ENCODE measurements around the gene NBEAL2.

Gene NBEAL2

GRCh38 chr3:46998852-46999515, 19.5 kb downstream of the NBEAL2 start:
- DNase-seq (ENCODE audit: insufficient read length, low spot score) = no peak
- FAIRE-seq = no peak

DNA sequence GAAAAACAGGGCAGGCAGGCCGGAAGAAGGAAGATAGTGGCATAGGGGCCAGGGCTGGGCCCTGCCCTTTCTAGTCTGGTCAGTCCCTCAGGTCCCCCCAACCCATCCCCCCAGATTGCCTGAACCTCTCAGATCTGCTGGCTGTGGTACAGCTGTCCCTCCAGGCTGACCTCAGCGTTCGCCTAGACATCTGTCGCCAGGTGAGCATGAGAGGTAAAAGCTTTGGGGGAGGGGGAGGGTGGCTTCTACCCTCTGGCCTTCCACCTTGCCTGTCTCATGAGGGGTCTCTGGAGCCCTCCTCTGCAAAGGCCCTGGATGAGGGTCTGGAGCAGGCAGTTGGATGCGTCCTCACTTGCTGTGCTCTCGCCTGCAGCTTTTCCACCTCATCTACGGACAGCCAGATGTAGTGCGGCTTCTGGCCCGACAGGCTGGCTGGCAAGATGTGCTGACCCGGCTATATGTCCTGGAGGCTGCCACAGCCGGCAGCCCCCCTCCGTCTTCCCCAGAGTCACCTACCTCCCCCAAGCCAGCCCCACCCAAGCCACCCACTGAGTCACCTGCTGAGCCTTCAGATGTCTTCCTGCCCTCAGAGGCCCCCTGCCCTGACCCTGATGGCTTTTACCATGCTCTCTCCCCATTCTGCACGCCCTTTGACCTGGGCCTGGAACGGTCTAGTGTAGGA, 20.2 kb downstream of the NBEAL2 start:
- no peak for FAIRE-seq

DNA sequence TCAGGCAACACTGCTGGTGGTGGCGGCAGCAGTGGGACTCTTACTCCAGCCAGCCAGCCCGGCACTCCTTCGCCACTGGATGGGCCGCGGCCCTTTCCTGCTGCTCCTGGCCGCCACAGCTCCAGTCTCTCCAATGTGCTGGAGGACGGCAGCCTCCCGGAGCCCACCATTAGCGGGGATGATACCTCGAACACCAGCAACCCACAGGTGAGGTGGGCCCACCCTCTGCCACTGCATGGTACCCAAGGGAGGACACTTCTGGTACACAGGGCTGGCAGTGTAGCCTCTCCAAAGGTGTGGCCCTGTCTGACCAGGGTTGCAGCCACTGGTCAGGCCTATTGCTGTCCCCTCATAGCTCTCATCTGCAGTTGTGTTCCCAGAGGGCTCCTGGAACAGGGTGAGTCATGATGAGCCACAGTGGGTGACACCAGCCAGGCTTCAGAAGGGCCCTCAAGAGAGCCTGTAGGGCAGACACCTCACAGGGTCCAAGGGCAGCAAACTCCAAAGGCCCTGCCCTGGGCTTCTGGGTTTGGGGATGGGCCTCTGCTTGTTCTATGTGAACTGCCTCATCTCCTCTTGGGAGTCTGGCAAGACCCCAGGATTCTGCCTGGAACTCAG, 20.8 kb downstream of the NBEAL2 start:
- DNase-seq (ENCODE audit: insufficient read length, low spot score) = no peak
- FAIRE-seq = no peak

More for the DNA sequence above, 20.2 kb downstream of the NBEAL2 start:
- DNase-seq (ENCODE audit: insufficient read length, low spot score) = no peak

DNA sequence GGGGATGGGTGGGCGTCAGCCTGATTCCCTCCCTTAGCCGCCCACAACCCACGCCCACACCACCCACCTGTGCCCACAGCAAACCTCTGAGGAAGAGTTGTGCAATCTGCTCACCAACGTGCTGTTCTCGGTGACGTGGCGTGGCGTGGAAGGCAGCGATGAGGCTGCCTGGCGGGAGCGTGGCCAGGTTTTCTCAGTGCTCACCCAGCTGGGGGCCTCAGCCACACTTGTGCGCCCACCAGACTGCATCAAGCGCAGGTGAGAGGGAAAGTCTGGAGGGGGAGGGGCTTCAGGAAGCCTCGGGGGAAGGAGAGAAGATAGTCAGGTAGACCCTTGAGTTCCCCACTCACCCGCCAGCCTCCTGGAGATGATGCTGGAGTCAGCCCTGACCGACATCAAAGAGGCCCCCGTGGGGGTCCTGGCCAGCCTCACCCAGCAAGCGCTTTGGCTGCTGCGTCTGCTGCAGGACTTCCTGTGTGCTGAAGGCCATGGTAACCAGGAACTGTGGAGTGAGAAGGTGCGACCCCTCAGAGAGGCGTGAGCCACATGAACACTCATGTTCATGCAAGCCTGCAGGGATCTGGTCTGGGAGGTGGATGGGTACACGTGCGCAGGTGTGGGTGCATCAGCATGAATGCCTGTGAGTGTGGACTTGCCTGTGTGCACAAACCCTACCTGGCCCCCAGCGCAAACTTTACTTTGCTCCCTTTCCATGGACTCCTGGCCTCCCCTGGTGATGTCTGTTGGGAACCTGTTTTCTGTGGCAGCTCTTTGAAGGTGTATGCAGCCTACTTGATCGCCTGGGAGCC, 21.7 kb downstream of the NBEAL2 start:
- FAIRE-seq = no peak
- DNase-seq (ENCODE audit: insufficient read length, low spot score) = no peak

DNA sequence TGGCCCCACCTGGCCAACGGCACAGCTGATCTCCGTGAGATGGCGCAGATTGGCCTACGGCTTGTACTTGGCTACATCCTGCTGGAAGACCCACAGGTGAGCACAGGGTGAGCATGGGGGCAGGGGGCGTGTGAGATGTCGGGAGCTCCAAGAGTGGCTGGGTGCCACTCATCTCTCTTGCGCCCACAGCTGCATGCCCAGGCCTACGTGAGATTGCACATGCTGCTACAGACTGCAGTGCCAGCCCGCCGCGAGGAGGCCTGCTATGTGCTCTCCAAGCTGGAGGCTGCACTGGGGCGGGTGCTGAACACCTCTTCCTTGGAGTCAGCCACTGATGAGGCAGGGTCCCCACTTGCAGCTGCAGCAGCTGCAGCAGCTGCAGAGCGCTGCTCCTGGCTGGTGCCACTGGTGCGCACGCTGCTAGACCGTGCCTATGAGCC, 22.3 kb downstream of the NBEAL2 start:
- no peak for DNase-seq (ENCODE audit: insufficient read length, low spot score)
- no peak for FAIRE-seq

GRCh38 chr3:47002171-47003055, 22.9 kb downstream of the NBEAL2 start:
- no peak for FAIRE-seq
- DNase-seq (ENCODE audit: insufficient read length, low spot score) = no peak

DNA sequence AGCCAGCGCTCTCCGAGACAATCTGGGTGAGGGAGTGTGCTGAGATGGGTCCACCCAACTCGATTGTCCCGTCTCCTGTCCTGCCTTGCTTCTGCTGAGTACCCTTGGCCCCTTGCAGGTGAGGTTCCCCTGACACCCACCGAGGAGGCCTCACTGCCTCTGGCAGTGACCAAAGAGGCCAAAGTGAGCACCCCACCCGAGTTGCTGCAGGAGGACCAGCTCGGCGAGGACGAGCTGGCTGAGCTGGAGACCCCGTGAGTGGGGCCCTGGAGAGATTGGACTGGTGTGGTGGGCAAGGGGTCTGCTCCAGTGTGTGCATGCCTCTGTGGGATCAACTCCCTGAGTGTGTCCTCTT, 23.6 kb downstream of the NBEAL2 start:
- DNase-seq (ENCODE audit: insufficient read length, low spot score) (no peak), FAIRE-seq (no peak)

GRCh38 chr3:47003461-47004368, 24.2 kb downstream of the NBEAL2 start:
- DNase-seq (ENCODE audit: insufficient read length, low spot score) (no peak), FAIRE-seq (no peak)

GRCh38 chr3:47004369-47005211, 25.1 kb downstream of the NBEAL2 start:
- FAIRE-seq = no peak
- no peak for DNase-seq (ENCODE audit: insufficient read length, low spot score)

DNA sequence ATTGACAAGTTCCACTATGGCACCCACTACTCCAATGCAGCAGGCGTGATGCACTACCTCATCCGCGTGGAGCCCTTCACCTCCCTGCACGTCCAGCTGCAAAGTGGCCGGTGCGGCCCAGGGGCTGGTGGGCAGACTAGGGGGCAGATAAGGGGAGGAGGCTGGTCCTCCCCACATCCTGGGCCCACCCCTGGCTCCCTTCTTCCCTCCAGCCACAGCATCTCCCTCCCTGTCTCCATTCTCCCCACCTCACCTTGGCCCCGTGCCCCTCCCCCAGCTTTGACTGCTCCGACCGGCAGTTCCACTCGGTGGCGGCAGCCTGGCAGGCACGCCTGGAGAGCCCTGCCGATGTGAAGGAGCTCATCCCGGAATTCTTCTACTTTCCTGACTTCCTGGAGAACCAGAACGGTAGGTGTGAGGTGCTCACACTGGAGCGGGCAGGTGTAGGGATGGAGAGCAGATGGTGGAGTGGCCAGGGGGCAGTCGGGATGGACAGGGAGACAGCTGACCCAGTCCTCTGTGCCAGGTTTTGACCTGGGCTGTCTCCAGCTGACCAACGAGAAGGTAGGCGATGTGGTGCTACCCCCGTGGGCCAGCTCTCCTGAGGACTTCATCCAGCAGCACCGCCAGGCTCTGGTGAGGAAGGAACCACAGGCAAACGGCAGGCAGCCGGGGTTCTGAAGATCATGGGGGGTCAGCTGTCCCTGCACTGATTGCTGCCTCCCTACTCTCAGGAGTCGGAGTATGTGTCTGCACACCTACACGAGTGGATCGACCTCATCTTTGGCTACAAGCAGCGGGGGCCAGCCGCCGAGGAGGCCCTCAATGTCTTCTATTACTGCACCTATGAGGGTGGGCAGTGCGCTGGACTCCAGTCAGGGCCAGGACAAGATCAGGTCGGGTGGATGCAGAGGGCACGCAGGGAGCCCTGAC, 26.0 kb downstream of the NBEAL2 start:
- no peak for FAIRE-seq

DNA sequence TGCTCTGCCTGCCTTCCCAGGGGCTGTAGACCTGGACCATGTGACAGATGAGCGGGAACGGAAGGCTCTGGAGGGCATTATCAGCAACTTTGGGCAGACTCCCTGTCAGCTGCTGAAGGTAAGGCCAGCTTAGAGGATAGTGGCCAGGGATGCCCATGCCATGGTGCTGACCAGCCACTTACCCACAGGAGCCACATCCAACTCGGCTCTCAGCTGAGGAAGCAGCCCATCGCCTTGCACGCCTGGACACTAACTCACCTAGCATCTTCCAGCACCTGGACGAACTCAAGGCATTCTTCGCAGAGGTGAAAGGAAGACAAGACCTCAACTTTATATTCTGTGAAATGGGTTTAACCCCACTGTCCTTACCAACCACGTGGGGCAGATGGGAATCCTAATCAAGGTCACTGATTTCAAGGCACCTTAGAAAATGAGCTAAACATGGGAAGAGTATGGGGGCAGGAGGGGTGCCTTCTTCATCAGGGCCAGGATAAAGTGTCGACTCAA, 26.7 kb downstream of the NBEAL2 start:
- FAIRE-seq = no peak
- no peak for DNase-seq (ENCODE audit: insufficient read length, low spot score)

More for the DNA sequence above, 26.0 kb downstream of the NBEAL2 start:
- DNase-seq (ENCODE audit: insufficient read length, low spot score) = no peak

DNA sequence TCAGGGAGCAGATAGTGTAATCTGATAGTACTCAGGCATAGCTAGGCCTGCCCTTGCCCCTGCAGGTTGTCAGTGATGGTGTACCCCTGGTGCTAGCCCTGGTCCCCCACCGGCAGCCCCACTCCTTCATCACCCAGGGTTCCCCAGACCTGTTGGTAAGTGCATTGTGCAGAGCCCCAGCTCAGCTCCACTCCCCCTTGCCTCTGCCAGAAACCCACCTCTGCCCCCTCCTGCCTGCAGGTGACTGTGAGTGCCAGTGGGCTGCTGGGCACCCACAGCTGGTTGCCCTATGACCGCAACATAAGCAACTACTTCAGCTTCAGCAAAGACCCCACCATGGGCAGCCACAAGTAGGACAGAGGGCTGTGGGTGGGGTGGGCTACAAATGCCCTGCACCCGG, 27.5 kb downstream of the NBEAL2 start:
- FAIRE-seq (no peak), DNase-seq (ENCODE audit: insufficient read length, low spot score) (no peak)

DNA sequence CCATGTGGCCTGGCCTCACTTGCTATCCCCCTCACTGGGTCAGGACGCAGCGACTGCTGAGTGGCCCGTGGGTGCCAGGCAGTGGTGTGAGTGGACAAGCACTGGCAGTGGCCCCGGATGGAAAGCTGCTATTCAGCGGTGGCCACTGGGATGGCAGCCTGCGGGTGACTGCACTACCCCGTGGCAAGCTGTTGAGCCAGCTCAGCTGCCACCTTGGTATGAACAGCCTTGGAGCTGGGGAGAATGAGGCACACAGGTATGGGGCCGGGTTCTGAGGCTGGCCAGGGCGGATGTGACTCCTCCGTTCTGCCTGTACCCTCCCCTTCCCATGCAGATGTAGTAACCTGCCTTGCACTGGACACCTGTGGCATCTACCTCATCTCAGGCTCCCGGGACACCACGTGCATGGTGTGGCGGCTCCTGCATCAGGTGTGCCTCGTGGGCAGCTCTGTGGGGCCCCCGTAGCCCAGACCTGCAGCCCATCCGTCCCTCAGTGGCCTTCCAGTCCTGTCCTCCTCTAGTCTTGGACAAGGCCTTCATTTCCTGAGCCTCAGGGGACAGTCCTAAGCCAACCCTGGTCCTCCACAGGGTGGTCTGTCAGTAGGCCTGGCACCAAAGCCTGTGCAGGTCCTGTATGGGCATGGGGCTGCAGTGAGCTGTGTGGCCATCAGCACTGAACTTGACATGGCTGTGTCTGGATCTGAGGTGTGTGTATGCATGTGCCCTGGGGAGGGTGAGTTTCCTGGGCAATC, 28.2 kb downstream of the NBEAL2 start:
- no peak for DNase-seq (ENCODE audit: insufficient read length, low spot score)
- no peak for FAIRE-seq

DNA sequence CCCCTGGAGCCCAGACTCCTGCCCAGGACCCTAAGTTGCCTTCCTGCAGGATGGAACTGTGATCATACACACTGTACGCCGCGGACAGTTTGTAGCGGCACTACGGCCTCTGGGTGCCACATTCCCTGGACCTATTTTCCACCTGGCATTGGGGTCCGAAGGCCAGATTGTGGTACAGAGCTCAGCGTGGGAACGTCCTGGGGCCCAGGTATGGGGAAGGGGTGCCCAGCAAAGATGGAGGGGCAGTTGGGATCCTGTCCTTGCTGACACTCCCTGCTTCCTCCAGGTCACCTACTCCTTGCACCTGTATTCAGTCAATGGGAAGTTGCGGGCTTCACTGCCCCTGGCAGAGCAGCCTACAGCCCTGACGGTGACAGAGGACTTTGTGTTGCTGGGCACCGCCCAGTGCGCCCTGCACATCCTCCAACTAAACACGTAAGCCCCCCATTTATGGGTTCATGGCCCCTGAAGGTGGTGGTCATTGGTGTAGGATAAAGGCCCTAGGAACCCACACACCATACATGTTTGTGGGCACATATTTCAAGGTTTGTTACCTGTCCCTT, 28.8 kb downstream of the NBEAL2 start:
- DNase-seq (ENCODE audit: insufficient read length, low spot score) (no peak), FAIRE-seq (no peak)

- DNase-seq (ENCODE audit: insufficient read length, low spot score) = no peak
- FAIRE-seq = no peak
Observed at GRCh38 chr3:47008851-47009224, 29.4 kb downstream of the NBEAL2 start.
